ENCODE measurements around the gene C1S.
"Not testable (repeated sequence)": the region's sequence is repeated elsewhere in the genome, so short reads cannot be mapped to it uniquely, and the experiment has no call there.

The C1S gene

DNA sequence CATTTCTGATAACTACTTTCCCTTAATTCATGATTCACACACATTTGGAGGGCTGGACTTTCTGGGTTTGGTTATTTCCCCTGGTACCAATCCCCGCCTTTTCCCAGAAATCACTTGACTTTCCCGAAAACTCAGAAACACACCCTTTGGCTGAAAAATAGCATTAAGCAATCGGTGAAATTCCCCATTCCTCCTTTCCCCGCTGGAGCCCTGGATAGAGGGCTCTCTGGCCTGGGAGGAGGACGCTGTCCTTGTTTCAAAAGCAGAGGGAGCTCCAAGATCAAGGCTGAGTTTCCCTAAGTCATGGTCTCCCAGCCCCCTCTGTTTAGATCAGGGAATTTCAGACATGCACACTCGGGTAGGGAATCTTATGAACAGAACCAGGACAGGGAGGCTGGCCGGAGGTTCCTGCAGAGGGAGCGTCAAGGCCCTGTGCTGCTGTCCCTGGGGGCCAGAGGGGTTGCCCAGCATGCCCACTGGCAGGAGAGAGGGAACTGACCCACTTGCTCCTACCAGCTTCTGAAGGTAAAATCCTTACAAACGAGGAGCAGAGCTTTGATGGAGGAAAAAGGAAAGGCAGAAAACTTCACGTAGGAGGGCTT is at the start of gene C1S:
Gene C1S, plus strand, starts transcription at position 366 of the 602 bp plus-strand sequence. CDS start 1,195 bp downstream, outside the sequence.
- DNase-seq: no peak

- not testable (repeated sequence) for DNase-seq
Measured at GRCh38 chr12:7011398-7011797, 49.1 kb upstream of the C1S start.

- no peak for DNase-seq
Measured at GRCh38 chr12:7012024-7012607, 48.4 kb upstream of the C1S start.

- DNase-seq: no peak
Measured at GRCh38 chr12:7013101-7013500, 47.4 kb upstream of the C1S start.

DNA sequence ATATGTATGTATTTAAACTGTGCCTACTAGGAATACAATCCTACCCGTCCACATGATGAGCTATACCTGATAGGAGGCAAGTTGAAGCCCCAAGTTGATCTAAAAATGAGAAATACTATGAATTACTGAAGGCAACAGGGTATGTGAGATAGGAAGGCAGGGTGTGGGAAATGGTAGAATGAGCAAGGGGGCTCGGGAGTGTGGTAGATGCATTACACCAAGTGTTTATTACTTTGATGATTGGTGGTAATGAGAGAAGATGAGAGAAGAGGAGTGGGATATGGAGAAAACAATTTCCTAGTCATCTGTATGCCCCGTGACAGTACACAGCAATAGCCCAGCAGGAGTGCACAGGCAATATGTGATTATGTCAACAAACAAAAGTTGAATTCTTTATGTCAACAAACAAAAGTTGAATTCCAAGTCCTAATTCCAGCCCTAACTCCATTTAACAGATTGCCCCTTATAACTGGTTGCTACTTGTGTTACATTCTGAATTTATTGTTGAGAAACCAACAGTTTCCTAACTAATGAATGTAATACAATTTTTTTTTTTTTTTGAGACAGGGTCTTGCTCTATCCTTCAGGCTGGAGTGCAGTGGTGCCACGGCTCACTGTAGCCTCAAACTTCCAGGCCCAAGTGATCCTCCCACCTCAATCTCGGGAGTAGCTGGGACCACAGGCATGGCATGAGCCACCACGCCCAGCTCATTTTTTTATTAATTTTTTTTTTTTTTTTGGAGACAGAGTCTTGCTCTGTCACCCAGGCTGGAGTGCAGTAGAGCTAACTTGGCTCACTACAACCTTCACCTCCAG is 44.8 kb upstream of the C1S start:
- DNase-seq: no peak

DNA sequence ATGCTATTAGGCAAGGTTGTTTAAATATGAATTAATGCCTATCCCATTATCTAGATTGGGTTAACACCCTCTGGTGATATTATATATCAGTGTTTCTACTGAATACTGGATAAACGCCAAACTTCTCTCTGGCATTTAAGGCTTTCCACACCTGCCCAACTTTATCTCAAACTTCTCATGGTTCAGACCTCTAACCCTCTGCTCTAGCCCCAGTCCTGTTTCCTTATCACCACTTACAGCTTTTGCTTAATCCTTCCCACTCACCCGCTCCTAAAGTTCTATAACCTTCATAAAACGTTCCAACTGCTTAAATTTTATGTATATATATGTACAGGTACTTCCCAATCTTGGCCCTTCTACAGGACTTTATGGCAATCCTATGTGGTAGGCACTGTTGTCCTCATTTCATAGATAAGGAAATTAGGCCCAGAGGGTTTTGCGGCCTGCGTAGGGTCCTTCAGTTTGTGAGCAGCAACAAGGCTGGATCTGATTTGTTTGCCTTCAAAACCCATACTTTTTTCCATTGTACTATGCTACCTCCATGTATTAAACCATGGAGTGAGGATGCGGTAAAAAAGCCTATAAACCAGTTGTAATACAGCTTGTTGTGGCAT is 43.5 kb upstream of the C1S start:
- no peak for DNase-seq

DNA sequence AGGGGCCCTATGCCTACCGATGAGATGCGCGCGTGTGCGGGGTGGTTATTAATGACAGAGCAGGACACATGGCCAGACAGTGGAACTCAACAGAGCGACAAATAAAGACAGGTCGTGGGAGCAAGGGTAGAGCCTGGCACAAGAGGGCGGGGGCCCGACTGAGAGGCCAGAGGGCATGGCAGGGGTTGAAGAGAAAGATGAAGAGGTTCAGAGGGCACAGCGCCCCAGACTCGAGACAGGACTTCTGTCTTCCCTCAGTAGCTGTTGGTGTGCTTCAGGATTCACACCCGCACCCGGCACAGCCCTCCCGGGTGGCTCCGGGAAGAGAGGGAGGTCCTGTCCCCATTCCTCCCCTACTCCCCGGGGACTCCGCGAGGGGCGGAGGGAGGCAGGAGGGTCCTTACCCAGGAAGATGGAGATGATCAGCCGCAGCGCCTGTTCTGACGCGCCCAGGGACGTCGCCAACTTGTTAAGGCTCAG is 42.6 kb upstream of the C1S start:
- peak in 1 of 2 experiments; percentile 13 for DNase-seq

DNA sequence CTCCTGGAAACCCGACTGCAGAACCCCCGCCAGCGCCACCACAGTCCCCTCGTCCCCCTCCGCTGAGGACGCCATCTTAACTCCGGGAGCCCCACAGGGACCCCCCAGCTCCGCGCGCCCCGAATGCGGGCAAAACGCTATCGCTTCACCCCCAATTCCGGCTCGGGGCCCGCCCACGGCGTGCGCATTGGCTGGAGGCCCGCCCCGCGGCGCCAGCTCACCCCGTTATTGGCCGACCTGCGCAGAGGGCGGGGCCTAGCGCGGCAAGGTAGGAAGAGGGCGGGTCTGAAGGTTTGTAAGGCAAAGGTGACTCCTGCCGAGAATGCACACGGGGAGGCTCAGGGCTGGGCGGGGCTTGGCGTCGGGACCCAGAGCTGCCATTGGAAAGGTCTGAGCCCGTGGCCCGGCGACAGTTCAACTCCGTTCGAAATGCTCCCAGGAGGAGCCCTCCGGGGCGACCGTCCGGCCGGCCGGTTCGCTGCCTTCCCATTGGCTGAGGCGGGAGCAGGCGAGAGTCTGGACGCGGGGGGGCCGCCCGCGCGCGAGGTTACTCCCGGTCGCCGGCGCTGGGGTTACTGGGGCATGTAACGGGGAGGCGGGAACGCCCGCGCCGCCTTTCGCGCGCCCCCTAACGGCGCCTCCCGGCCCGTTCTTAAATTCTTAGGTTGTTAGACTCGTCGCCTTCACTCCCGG is 42.0 kb upstream of the C1S start, which contains the start of gene LPCAT3:
Gene LPCAT3, minus strand, starts transcription at position 127 of the 693 bp plus-strand sequence. Its CDS starts 52 bp downstream, at position 75.
- peak; percentile 97 for DNase-seq

DNA sequence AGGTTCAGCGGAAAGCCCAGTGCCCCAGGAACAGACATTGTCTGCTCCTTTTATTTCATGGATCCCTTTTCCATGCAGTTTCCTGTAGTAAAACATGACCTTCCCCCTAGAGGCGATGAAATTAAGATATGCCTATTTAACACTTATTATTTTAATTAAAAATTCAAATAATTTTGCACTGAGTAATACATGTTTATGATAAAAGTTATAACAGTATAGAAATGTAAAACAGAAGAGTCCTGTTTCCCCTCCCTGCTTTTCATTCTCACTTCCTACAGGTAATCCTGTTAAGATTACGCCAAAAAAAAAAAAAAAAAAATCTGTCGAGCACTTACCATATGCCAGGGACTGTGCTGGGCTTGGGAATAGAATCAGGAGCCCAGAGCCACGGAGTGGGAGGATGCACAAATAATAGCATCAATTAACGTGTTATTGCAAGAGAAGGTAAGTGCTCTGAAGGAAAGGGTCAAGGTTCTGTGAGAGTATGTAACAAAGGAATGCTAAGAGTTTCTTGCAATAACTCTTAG is 41.4 kb upstream of the C1S start:
- no peak for DNase-seq

DNA sequence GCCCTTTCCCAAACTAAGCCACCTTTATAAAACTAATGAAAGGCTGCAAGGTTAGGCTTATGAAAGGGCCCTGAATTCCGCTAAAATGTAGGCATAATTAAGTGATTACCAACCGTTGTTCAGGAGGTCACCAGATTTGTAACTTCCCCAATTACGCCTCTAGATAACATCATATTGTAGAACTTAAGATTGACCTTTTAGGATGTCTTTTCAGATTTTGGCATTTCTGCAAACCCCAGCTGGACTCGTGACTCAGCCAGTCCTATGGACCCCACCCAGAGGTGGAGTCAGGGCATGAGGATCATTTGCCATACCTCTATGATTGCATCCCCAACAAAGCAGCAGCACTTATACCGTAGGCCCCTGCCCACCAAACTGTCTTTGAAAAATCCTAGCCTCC is 38.6 kb upstream of the C1S start:
- DNase-seq: no peak

DNA sequence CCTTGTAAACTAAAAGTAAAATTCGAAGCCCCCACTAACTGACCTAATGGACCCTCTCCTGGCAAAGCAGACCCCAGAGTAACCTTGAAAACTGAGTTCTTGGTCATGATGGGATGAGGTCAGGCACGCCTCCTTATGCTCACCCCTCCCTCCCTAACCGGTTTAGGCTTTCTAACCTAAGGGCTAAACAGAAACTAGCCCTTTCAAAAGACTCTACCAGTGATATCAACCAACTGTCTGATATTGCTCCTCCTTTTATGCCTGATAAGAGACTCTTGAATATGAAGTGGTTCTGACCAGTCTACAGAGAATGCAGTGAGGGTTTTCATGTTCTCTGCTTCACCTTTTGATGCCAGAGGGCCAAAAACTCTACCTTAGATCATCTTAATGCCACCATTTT is 37.4 kb upstream of the C1S start:
- no peak for DNase-seq

GRCh38 chr12:7026854-7027253 is 33.7 kb upstream of the C1S start:
- DNase-seq: no peak

DNA sequence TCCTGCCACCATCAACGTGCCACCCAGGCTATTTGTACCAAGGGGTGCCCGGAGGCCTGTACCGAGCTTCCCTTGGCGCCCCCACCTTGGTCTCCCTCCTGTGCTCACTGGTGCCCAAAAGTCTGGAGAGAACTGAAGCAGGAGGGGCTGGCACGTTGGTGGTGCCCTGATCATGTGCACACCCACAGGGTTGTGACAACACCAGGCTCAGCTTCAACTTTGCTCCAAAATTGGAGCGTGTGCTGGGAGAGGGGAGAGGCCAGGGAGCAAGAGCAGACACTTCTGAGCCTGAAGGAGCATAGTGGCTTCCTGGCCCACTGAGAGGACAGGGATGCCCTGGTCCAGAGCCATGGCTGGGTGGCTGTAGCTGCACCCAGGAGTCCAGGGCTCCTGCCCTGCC is 29.2 kb upstream of the C1S start:
- DNase-seq: no peak

DNA sequence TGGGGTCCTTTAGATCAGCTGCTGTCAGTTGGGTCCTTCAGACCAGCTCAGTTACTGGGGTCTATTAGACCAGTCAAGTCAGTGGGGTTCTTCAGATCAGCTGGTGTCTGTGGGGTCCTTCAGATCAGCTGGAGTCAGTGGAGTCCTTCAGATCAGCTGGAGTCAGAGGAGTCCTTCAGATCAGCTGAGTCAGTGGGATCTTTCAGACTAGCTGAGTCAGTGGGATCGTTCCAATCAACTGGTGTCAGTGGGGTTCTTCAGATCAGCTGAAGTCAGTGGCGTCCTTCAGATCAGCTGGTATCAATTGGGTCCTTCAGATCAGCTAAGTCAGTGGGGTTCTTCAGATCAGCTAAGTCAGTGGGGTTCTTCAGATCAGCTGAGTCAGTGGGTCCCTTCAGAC is 27.5 kb upstream of the C1S start:
- no peak for DNase-seq

DNA sequence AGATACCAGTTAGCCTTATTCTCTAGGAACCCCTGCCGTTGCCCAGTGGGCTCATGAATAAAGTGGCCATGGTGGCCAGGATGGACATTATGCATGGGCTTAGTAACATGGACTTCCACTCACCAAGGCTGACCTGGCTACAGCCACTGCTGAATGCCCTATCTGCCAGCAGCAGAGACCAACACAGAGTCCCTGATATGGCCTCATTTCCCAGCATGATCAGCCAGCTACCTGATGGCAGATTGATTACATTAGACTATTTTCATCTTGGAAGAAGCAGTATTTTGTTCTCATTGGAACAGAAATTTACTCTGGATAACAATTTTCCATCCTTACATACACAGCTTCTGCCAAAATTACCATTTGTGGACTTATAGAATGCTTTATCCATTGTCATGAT is 26.1 kb upstream of the C1S start:
- no peak for DNase-seq

GRCh38 chr12:7035463-7035862 is 25.1 kb upstream of the C1S start:
- DNase-seq: no peak

GRCh38 chr12:7037411-7037810 is 23.1 kb upstream of the C1S start:
- not testable (repeated sequence) for DNase-seq

DNA sequence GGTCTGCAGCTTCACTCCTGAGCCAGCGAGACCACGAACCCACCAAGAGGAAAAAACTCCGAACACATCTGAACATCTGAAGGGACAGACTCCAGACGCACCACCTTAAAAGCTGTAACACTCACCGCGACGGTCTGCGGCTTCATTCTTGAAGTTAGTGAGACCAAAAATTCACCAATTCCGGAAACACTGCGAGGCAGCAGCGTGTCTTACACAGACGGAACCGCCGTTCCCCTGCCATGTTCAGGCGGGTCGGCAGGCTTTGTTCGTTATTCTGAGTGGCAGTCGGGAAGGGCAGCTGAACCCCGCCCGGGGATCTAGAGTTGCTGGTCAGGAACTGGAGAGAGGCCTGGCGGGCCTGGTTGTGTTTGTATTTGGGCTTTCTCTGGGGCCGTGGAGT is 21.9 kb upstream of the C1S start:
- no peak for DNase-seq

DNA sequence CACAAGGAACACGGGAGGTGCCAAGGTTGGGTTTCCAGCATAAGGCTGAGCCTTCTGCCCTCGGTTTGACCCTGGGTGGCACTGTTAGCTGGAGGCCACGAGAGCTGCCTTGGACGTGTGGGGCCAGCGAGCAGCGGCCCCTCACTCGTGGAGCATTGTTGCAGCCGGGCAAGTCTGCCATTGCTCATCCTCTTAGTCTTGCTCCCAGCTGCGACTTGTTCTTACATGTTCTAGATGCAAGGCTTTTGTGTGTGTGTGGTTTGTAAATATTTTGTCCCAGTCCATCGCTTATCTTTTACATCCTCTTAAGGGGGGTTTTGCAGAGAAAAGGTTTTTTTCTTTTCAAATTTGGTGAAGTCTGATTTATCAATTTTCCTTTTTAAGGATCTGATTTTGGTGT is 21.1 kb upstream of the C1S start:
- DNase-seq: no peak

DNA sequence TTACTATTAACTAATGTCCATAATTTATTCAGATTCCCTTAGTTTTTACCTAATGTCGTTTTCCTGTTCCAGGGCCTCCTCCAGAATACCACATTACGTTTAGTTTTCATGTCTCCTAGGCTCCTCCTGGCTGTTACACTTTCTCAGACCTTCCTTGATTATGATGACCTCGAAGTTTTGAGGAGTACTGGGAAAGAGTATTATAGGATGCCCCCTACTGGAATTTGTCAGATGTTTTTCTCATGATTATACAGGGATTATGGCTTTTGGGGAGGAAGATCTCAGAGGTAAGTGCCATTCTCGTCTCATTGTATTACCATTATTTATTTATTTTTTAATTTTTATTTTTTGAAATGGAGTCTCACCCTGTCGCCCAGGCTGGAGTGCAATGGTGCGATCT is 17.7 kb upstream of the C1S start:
- DNase-seq: no peak

GRCh38 chr12:7045913-7046312 is 14.6 kb upstream of the C1S start:
- DNase-seq: no peak

- no peak for DNase-seq
Measured at GRCh38 chr12:7046383-7047105, 14.0 kb upstream of the C1S start.

Data from activated CD4-positive, alpha-beta T cell treated with anti-CD3 and anti-CD28 coated beads, Interleukin-2, amount 50 U/mL, for 4 hours (primary cell).